ENCODE results near the gene SLC44A2.
A peak's percentile ranks its signal among the peaks of the same experiment; 100 is the strongest.

SLC44A2 gene

GRCh38 chr19:10625003-10625761, at the start of gene SLC44A2:
Gene SLC44A2 (plus strand): TSS chr19:10625553. CDS start chr19:10625634, 81 bp downstream.
- H3K4me3 ChIP-seq (ENCODE audit: low read depth, low read length): peak within 1 kb of the TSS; percentile 59
- TF ChIP-seq, protein P1, sequence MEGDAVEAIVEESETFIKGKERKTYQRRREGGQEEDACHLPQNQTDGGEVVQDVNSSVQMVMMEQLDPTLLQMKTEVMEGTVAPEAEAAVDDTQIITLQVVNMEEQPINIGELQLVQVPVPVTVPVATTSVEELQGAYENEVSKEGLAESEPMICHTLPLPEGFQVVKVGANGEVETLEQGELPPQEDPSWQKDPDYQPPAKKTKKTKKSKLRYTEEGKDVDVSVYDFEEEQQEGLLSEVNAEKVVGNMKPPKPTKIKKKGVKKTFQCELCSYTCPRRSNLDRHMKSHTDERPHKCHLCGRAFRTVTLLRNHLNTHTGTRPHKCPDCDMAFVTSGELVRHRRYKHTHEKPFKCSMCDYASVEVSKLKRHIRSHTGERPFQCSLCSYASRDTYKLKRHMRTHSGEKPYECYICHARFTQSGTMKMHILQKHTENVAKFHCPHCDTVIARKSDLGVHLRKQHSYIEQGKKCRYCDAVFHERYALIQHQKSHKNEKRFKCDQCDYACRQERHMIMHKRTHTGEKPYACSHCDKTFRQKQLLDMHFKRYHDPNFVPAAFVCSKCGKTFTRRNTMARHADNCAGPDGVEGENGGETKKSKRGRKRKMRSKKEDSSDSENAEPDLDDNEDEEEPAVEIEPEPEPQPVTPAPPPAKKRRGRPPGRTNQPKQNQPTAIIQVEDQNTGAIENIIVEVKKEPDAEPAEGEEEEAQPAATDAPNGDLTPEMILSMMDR (IDR thresholded peaks at IDR 0.05; ENCODE audit: low read depth, low read length): no peak

DNA sequence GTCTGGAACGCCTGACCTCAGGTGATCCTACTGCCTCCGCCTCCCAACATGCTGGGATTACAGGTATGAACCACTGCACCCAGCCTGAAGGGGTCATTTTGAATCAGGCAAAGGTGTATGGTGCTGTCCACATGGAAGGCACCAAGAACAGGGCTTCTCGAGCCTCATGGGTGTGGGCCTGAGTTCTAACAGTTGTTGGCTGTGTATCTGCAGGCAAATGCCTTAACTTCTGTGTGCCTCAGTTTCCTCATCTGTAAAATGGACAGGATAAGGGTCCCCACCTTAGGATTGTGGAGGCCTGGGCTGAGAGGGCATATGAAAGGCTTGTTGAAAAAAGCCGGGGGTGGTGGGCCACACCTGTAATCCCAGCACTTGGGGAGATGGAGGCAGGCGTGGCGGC, 47.4 kb upstream of the SLC44A2 start:
- TF ChIP-seq, protein P1 (IDR thresholded peaks at IDR 0.05; ENCODE audit: low read depth, low read length): no peak
- H3K4me3 ChIP-seq (ENCODE audit: low read depth, low read length): no peak overlapping the region

GRCh38 chr19:10580979-10581631, 44.2 kb upstream of the SLC44A2 start:
- TF ChIP-seq, protein P1 (IDR thresholded peaks at IDR 0.05; ENCODE audit: low read depth, low read length): peak; percentile 100
- no peak overlapping the region for H3K4me3 ChIP-seq (ENCODE audit: low read depth, low read length)

DNA sequence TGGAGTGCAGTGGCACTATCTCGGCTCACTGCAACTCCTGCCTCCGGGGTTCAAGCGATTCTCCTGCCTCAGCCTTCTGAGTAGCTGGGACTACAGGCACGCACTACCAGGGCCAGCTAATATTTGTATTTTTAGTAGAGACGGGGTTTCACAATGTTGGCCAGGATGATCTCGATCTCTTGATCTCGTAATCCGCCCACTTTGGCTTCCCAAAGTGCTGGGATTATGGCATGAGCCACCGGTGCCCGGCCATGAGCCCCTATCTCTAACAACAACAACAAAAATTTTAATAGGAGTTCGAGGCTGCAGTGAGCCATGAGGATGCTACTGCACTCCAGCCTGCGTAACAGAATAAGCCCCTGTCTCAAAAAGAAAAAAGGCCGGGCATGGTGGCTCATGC, 43.3 kb upstream of the SLC44A2 start:
- no peak overlapping the region for H3K4me3 ChIP-seq (ENCODE audit: low read depth, low read length)
- TF ChIP-seq, protein P1 (IDR thresholded peaks at IDR 0.05; ENCODE audit: low read depth, low read length): no peak

- TF ChIP-seq, protein P1 (IDR thresholded peaks at IDR 0.05; ENCODE audit: low read depth, low read length): no peak
- H3K4me3 ChIP-seq (ENCODE audit: low read depth, low read length): no peak overlapping the region
Measured at GRCh38 chr19:10583036-10583776, 42.1 kb upstream of the SLC44A2 start.

GRCh38 chr19:10586396-10586795, 39.0 kb upstream of the SLC44A2 start:
- TF ChIP-seq, protein P1 (IDR thresholded peaks at IDR 0.05; ENCODE audit: low read depth, low read length): no peak
- no peak overlapping the region for H3K4me3 ChIP-seq (ENCODE audit: low read depth, low read length)
